Natural killer cell (primary cell): ENCODE results near the gene ATAD2B. TPM values are rescaled to one million over a fixed set of nuclear protein-coding genes. Genes with fewer than 3 reads are reported as not detected.
A peak's percentile ranks its signal among the peaks of the same experiment; 100 is the strongest.
"Not testable (repeated sequence)": the region's sequence is repeated elsewhere in the genome, so short reads cannot be mapped to it uniquely, and the experiment has no call there.

Source experiments
- ATAC-seq, 3 donors: fragments of 150-1000 bp in 2 of 3; fragments of 200-7000 bp in 1 of 3; cut with Tn5 transposase; 1 replicate in 1 of 3; 2 replicates in 2 of 3; pipeline ENCODE4 v1.10.0; 2021; ENCODE audit warnings: mild to moderate bottlenecking in 2 of 3, moderate library complexity in 2 of 3
- DNase-seq, 2 donors: peaks; one replicate each; pipeline versions ENCODE4 v3.0.0 to v3.0.0-alpha.2; 2013 to 2021; ENCODE audit warnings: mixed read lengths in 1 of 2
- H3K27ac ChIP-seq: one replicate; pipeline ENCODE4 v1.5.1; 2013; ENCODE audit warnings: mild to moderate bottlenecking, low read length
- H3K27me3 ChIP-seq: one replicate; pipeline ENCODE4 v1.6.1; 2013; ENCODE audit warnings: low read length; ENCODE audit not compliant: control insufficient read depth, insufficient read depth
- H3K36me3 ChIP-seq: one replicate; pipeline ENCODE4 v1.6.1; 2013; ENCODE audit warnings: low read length; ENCODE audit not compliant: control insufficient read depth, insufficient read depth
- H3K4me1 ChIP-seq: one replicate; pipeline ENCODE4 v1.6.1; 2013; ENCODE audit warnings: low read length; ENCODE audit not compliant: control insufficient read depth, insufficient read depth
- H3K4me3 ChIP-seq: one replicate; pipeline ENCODE4 v1.5.1; 2013; ENCODE audit warnings: low read length
- H3K9me3 ChIP-seq: one replicate; pipeline ENCODE4 v1.6.1; 2013; ENCODE audit warnings: low read length; ENCODE audit not compliant: control insufficient read depth, insufficient read depth
- H3K27ac Mint-ChIP-seq, 2 donors: one replicate each; pipeline ENCODE4 v1.8.0; 2022; ENCODE audit warnings: mild to moderate bottlenecking in 2 of 2, mixed read lengths in 2 of 2, moderate library complexity in 1 of 2
- H3K27me3 Mint-ChIP-seq, 2 donors: one replicate each; pipeline ENCODE4 v1.8.0; 2022; ENCODE audit warnings: low read depth in 2 of 2, mixed read lengths in 2 of 2
- H3K36me3 Mint-ChIP-seq: one replicate; pipeline ENCODE4 v1.8.0; 2022; ENCODE audit warnings: mixed read lengths
- H3K4me1 Mint-ChIP-seq, 2 donors: one replicate each; pipeline ENCODE4 v1.8.0; 2022; ENCODE audit warnings: mixed read lengths in 2 of 2
- H3K4me3 Mint-ChIP-seq: one replicate; pipeline ENCODE4 v1.8.0; 2022; ENCODE audit warnings: mild to moderate bottlenecking, moderate library complexity, mixed read lengths
- H3K9me3 Mint-ChIP-seq, 2 donors: one replicate each; pipeline ENCODE4 v1.8.0; 2022; ENCODE audit warnings: mixed read lengths in 2 of 2
- WGBS: methylation state at CpG from one replicate; pipeline ENCODE4 v1.1.7; 2013; ENCODE audit warnings: missing lambda C conversion rate; ENCODE audit not compliant: insufficient coverage; 5-methylcytosine and 5-hydroxymethylcytosine counted together
- intact Hi-C: fragments of 100-400 bp; cut with micrococcal nuclease; formaldehyde crosslinking; loops from one replicate; pipeline ENCODE4 v1.14.2; 2022
- total RNA-seq, 4 donors: library from RNA; stranded (reverse); fragments of 120-200 nt in 1 of 4; gene quantifications; one replicate each; pipeline versions ENCODE4 v1.2.3 to v1.2.4, GENCODE V29; 2013 to 2022
- TF ChIP-seq, protein P1 (sequence below): fragments of 200-600 bp; IDR thresholded peaks from one replicate; pipeline ENCODE4 v1.8.0; 2022; ENCODE audit warnings: antibody characterized with exemption

The ATAD2B gene
- total RNA-seq, 3 donors from 2014 or later (not counting 1 experiment from before 2014, with no cell fraction given), result 71.5 to 85.7 (median 84.0) TPM

DNA sequence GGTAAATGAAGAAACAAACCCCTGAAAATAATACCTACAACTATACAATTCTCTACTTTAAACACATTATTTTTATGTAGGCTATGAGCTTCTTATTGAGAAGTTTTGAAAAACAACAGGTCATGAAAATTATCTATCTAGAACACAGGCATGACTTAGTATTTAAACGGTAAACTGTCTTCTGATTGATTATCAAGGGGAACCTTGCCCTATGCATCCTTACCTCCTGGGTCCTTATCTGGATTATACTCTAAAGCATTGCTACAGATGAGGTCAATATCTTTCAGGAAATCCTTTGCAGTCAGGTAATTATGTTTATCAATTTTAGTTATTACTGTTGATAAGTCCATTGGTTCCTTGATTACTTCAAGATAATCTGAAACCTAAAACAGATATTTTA is 144.3 kb downstream of the ATAD2B start:
- Histone ChIP-seq H3K9me3 (no peaks in the 10 kb centered on the region), H3K4me1 (no peaks in the 10 kb centered on the region), H3K27ac (no peak overlapping the region), H3K36me3 (peaks cover 38% of the 10 kb centered on the region), H3K4me3 (no peak overlapping the region), H3K27me3 (no peaks in the 10 kb centered on the region)
- 100% methylated on average over 1 of the region's 1 CpG for WGBS
- DNase-seq (no peak), ATAC-seq (no peak)
- no peak overlapping the region for H3K4me3 Mint-ChIP-seq
- peaks cover 14% of the 10 kb centered on the region for H3K36me3 Mint-ChIP-seq
- intact Hi-C loops, result no loop called here
- H3K4me1 Mint-ChIP-seq, result peaks cover 2 to 4% of the 10 kb centered on the region in 2 donors
- TF ChIP-seq, protein P1, sequence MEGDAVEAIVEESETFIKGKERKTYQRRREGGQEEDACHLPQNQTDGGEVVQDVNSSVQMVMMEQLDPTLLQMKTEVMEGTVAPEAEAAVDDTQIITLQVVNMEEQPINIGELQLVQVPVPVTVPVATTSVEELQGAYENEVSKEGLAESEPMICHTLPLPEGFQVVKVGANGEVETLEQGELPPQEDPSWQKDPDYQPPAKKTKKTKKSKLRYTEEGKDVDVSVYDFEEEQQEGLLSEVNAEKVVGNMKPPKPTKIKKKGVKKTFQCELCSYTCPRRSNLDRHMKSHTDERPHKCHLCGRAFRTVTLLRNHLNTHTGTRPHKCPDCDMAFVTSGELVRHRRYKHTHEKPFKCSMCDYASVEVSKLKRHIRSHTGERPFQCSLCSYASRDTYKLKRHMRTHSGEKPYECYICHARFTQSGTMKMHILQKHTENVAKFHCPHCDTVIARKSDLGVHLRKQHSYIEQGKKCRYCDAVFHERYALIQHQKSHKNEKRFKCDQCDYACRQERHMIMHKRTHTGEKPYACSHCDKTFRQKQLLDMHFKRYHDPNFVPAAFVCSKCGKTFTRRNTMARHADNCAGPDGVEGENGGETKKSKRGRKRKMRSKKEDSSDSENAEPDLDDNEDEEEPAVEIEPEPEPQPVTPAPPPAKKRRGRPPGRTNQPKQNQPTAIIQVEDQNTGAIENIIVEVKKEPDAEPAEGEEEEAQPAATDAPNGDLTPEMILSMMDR, result no peak
- H3K27ac Mint-ChIP-seq, result no peak overlapping the region
- no peaks in the 10 kb centered on the region for H3K9me3 Mint-ChIP-seq
- no peaks in the 10 kb centered on the region for H3K27me3 Mint-ChIP-seq

DNA sequence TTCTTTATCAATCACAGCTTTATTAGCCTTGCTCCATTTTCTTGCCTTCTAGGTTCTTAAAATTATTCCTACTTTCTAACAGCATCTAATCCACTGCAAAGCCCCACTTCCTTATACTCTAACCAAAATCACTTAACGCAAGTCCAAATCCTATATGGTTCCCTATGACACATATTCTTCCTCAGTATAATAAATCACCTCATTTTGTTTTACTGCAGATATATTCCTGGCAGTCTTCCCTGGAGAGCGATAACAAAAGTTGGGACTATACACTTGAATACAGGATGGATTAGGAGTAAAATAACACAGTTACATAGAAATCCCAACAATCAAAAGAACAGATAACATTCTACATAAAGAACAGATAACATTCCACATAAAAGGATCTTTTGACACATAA is 144.8 kb downstream of the ATAD2B start:
- peak overlapping the region in 1 of 2 donors; percentile 16 for H3K27ac Mint-ChIP-seq
- H3K36me3 ChIP-seq, result peaks cover 43% of the 10 kb centered on the region

DNA sequence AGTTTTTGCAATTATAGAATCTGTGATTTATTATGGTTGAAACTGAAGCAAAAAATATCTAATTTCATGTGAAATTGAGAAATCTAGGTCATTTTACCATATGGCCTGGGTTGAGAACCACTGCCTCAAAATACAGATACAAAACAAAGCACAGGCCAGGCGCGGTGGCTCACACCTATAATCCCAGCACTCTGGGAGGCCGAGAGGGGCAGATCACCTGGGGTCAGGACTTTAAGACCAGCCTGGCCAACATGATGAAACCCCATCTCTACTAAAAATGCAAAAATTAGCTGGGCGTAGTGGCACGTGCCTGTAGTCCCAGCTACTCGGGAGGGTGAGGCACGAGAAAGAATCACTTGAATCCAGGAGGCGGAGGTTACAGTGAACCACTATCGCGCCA is 146.5 kb downstream of the ATAD2B start:
- 91% methylated on average over 10 of the region's 10 CpGs for WGBS
- H3K27me3 Mint-ChIP-seq, H3K27ac Mint-ChIP-seq, H3K4me3 ChIP-seq, H3K4me1 Mint-ChIP-seq, H3K4me3 Mint-ChIP-seq, DNase-seq, intact Hi-C loops, ATAC-seq, H3K27me3 ChIP-seq, H3K27ac ChIP-seq, H3K4me1 ChIP-seq, H3K9me3 Mint-ChIP-seq, H3K9me3 ChIP-seq: not testable (repeated sequence)
- H3K36me3 ChIP-seq, result peaks cover 41% of the 10 kb centered on the region
- peaks cover 13% of the 10 kb centered on the region for H3K36me3 Mint-ChIP-seq

More for the DNA sequence above, 144.8 kb downstream of the ATAD2B start:
- intact Hi-C loops, result no loop called here
- Mint-ChIP-seq H3K4me1 (no peaks in the 10 kb centered on the region), H3K4me3 (no peak overlapping the region), H3K36me3 (peaks cover 14% of the 10 kb centered on the region), H3K9me3 (no peaks in the 10 kb centered on the region), H3K27me3 (no peaks in the 10 kb centered on the region)
- H3K27me3 ChIP-seq, result no peaks in the 10 kb centered on the region
- no peak overlapping the region for H3K27ac ChIP-seq
- WGBS, result 100% methylated on average over 1 of the region's 2 CpGs
- no peak for DNase-seq
- no peaks in the 10 kb centered on the region for H3K9me3 ChIP-seq
- no peak overlapping the region for H3K4me3 ChIP-seq
- TF ChIP-seq, protein P1, result no peak
- no peaks in the 10 kb centered on the region for H3K4me1 ChIP-seq
- no peak for ATAC-seq

DNA sequence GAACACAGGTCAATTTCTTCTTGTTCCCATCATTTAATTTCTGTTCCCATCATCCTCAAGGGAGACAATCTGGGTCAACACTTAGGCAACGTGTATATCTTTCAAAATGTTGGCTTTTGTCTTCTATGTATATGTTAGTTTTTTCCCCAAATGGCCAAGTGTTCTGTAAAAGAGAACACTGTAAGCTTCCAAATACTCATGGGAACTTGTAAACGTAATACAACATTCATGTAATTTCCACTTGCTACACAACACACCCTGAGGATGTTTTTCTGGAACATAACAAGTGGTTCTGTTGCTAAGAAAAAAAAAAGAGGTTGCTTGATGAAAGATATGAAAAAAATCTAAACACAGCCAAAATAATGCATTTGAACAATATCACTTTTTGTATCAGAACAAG is 149.1 kb downstream of the ATAD2B start:
- Mint-ChIP-seq H3K4me1 (no peaks in the 10 kb centered on the region), H3K9me3 (no peaks in the 10 kb centered on the region), H3K27me3 (no peaks in the 10 kb centered on the region), H3K27ac (no peak overlapping the region), H3K36me3 (peaks cover 5% of the 10 kb centered on the region), H3K4me3 (no peak overlapping the region)
- Histone ChIP-seq H3K36me3 (peaks cover 45% of the 10 kb centered on the region), H3K4me3 (no peak overlapping the region), H3K4me1 (no peaks in the 10 kb centered on the region), H3K27me3 (no peaks in the 10 kb centered on the region), H3K27ac (no peak overlapping the region), H3K9me3 (no peaks in the 10 kb centered on the region)
- TF ChIP-seq, protein P1, result no peak
- intact Hi-C loops, result no loop called here
- no peak for ATAC-seq
- 100% methylated on average over 1 of the region's 2 CpGs for WGBS
- no peak for DNase-seq
